Mesenteric fat pad (tissue), 1 donor: ENCODE results near the gene MYBBP1A. TPM values are rescaled to one million over a fixed set of nuclear protein-coding genes. Genes with fewer than 3 reads are reported as not detected.

Source experiments
- DNase-seq: peaks from one replicate; pipeline ENCODE4 v3.0.0-alpha.2; 2020; ENCODE audit warnings: low spot score
- total RNA-seq: library from RNA; stranded (reverse); fragmentation: NEBNext Ultra II Directional; extraction: Animal tissue kit (Norgen Biotek cat#: 25700); gene quantifications from one replicate; pipeline ENCODE4 v1.2.1, GENCODE V29; 2021
- donor health status: DM: yes; HTN: yes; CAD: no.

MYBBP1A gene
- total RNA-seq, 1 donor from 2014 or later: 54.0 TPM

DNA sequence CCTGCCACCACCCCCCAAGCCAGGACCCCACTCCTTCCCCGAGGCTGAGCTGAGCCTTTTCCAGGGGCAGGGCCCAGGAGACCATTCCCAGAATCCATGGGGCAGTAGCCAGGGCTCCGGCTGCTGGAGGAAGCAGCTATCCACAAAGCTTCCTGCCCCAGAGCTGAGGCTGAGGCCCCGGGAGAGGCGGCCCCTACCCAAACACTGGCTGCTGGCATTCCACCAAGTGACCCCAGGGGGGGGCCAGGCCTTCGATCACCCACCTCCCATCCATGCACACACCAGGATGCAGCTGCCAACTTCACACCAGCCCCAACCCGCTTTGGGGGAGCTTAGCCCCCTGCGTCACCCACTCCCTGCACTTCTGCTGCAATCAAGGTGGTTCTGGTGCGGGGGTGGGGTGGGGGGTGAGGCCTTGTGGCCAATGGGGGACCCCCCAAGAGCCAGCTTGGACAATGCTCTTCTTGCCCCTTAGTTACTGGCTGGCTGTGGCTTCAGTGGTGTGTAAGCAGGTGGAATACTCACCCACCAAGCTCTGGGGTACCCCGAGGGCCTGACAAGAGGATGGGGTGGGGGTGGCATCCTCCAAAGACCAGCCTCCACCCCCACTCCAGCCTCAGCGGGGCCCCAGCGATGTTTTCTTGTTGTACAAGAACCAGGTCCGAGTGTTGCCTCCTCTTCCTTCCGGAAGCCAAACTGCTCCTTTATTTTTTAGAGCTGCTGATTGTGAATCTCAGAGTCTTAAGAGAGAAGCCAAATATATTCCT, 16.8 kb downstream of the MYBBP1A start:
- no peak for DNase-seq

DNA sequence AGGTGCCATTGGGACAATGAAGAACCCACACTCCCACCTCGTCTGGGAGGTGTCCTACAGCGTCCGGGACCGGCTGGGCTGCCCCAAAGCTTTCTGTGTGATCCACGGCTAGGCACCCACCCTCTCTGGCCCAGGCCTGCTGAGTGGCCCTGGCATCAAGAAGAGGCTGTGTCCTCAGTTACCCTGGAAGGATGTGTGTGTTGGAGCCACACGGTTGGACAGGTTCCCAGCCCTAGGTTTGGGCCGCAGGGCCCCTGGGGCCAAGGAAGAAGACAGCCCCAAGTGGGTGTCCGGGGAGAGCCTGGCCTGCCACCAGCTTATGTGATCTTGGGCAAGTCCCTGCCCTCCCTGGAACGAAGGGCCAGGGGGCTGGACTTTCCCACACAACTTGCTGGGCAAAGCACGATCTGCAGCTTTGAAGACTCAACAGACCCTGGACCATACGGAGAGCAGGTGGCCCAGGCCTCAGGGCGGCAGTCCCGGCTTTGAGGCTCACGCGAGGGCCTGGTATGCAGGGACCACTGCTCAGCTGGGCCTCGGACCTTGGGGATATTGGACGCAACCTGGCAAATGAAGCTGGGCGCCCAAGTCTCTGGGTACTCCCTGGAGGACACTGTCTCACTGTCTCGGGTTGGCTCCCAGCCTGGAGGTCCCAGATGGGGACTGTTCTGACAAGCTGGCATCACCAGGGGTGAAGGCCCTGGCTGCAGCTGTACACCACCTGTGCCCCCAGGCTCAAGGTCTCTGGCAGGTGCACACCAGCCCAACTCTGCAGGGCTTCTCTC, 17.5 kb downstream of the MYBBP1A start:
- no peak for DNase-seq

DNA sequence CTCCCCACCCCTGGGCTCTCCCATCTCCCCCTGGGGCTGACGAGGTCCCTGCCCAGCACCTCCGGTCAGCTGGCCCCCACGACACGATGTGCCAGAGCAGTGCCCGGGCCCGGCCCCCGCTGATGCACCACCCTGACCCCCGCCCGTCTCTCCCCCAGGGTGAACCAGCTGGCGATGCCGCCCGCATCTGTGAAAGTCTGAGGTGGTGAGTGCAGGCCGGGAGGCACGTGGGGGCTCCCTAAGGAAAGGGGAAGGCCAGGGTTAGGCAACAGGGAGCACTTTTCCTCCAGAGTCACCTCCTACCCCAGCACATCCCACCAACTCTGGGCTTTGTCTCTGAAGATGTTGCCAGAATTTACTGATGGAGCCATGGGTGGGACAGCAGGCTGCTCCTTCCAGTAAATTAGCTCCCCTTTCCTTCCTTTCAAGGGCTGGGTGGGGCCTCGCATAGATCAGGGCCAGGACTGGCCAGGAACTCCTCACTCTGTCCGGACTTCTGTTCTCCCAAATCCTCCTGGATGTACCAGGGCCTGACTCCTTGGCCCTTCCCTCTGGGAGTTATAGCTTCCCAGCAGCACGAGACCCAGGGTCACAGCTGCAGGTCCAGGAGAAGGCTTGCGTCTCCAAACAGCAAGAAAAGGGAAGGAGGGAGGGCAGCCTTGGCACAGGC, 18.3 kb downstream of the MYBBP1A start:
- DNase-seq: no peak

DNA sequence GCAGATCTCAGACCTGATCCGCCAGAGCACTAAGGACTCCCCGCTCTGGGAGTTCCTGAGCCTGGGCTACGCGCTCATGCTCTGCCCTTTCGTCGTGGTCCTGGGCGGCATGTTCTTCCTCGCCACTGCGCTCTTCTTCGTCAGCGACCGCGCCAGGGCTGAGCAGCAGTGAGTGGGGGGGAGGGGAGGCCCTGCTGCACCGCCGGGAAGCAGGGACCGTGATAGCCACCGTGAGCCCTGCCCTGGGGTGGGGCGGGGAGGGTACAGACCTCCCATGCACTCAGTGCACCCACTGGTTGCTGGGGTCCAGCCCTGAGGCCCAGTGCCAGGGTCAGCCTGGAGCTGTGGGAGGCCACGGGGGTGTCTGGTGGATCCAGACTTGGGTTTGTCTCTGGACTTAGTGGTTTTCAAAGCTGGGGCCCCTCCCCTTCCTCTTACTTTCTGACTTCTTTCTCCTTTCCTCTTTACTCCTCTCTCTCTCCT, 18.9 kb downstream of the MYBBP1A start:
- DNase-seq: no peak

DNA sequence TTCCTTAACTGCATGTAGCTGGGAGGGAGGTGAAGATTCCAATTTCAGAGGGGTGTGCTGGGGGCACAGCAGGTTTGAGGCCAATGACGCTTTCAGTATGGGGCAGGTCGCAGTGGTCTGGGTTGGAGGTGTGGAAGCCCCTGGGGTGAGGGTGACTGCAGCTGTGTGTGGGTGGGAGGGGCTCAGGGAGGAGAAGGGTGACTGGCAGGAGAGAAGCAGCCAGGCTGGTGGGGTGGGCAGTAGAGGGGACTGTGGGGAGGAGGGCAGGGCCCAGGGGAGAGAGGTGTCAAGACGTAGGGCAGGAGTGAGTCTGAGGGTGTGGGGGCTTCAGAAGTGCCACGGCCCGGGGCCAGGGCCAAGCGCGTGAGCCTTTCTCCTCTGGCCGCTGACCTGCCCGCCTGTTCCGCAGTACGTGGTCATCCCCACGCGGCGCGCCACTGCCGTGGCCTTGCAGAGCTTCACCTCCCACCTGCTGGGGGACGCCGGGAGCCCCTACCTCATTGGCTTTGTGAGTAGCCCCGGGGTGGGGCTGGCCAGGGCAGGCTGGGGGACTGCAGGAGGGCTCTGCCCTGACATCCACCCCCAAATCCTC, 19.4 kb downstream of the MYBBP1A start:
- no peak for DNase-seq

DNA sequence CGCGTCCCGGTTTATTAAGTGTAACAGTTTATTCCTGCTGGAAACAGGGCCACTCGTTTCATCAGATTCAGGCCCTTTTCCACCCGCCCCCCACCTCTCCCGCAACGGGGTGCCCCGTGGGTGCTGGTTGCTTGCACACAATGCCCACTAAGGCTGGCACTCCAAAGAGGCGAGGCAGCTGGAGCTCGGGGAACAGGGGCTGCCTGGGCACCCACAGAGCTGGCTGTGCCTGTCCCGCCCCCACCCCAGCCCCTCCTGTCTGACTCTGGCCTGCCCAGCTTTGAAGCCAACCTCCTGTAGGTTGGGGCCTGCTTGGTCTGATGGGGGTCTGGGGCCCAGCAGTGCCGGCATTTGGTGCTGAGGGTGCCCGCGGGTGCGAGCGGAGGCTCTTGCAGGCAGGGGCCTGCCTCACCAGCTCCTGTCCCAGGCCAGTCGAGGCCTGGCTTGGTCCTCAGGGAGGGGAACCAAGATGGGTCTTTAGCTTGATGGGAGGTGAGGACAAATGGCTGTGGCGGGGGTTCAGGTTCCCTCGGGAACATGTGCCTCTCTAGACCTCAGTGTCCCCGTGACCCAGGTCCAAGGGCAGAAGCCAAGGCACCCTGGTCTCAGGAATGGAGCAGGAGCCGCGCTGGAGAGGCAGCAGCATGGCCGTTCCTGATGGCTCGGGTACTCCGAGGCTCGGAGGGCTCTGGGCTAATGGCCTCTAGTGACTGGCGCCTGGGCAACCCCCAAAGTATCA, 20.1 kb downstream of the MYBBP1A start:
- no peak for DNase-seq

DNA sequence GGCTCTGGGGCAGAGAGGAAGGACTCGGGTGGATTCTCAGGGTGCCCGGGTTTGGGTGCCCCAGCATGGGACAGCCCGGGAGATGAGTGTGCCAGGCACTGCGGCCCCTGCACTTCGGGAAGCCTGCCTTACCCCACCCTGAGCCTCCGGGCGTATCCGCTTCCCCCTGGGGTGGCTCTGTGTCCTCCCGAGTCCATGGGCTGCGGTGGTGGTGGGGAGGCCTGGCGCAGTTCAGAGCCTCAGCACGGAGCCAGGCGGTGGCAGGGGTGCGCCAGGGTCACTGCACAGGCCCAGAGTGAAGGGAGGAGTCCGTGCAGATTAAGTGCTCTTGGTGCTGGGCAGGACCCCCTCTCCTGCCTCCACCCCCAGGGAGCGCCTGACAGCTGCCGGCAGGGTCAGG, 20.7 kb downstream of the MYBBP1A start:
- DNase-seq: no peak

DNA sequence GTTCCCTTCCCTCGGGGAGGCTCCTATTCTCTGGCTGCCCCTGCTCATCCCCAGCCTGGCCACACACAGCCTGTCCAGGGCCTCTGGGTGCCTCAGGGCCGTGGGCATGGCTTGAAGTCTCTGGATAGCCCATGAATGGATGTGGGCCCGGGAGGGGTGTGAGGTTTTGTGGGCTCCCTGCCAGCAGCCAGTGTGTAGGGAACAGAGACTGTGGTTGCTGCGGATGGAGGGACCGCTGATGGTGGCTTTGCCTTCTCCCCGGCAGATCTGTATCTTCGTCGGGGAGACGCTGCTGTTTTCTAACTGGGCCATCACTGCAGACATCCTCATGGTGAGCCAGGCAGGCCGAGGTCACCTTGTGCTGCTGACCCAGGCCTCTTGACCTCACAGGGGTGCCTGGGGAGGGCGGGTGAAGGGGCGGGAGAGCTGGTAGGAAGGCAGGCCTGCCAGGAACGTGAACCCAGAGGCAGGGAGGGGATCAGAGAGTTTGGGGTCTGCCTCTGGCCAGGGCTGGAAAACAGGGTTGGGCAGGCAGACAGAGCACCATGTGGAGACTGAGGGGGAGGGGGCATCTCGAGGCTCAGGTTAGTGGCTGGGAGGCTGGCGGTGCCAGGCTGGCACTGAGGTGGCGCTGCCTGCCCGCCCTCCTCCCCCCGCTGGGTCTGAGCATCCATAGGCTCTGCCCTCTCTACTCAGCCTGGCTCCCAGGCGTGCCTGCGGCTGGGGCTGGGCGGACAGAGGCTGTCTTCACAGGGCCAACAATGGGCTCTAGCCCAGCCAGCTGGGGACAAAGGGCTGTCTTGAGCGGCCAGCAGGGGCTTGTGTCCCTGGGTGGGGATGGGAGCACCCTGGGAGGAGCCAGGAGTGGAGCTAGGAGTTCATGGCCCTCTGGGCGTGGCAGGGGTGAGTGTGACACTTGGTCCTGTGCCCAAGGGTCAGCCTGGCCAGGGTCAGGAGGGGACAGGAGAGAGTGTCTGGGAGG, 21.4 kb downstream of the MYBBP1A start:
- no peak for DNase-seq

DNA sequence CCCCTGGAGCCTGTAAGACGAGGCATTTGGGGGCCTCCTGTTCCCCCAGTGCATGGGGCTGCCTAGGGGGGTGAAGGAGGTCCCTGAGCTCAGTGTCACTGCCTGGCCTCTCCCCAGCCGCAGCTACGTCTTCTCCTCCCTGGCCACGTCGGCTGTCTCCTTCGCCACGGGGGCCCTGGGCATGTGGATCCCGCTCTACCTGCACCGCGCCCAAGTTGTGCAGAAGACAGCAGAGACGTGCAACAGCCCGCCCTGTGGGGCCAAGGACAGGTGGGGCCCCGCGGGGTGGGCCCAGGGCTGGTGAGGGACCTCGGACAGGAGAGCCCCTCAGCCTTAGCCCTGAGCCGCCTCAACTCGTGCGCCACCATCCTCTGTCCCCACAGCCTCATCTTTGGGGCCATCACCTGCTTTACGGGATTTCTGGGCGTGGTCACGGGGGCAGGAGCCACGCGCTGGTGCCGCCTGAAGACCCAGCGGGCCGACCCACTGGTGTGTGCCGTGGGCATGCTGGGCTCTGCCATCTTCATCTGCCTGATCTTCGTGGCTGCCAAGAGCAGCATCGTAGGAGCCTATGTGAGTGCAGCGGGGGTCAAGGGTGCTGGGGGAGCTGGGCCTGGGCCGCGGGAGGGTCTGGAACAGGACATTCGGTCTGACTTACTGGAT, 22.2 kb downstream of the MYBBP1A start:
- no peak for DNase-seq

DNA sequence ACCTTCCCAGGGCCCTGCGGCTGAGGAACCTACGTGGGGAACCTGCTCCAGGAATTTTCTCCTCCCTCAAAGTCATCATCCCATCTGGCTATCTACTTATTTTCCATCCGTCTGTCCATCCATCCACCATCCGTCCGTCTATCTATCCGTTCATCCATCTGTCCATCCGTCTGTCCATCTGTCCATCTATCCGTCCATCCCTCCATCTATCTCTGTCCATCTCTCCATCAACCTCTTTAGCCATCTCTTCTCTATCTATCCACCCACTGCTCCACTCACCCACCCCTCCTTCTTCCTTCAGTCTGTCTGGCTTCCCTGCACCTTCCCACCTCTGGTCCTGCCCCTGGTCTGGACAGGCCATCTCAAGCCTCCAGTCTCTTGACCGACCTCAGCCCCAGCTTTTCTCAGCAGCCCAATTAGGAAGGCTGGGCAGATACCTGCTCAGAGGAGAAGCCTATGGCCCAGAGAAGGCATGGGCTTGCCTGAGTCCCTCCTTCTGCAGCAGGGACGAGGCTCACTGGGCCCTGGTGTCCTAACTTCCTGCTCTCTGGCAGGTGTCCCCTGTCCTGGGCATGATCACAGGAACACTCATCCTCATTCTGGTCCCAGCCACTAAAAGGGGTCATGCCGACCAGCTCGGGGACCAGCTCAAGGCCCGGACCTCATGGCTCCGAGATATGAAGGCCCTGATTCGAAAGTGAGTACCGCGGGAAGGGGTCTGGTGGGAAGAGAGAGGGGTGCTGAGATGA, 23.0 kb downstream of the MYBBP1A start:
- DNase-seq: no peak

DNA sequence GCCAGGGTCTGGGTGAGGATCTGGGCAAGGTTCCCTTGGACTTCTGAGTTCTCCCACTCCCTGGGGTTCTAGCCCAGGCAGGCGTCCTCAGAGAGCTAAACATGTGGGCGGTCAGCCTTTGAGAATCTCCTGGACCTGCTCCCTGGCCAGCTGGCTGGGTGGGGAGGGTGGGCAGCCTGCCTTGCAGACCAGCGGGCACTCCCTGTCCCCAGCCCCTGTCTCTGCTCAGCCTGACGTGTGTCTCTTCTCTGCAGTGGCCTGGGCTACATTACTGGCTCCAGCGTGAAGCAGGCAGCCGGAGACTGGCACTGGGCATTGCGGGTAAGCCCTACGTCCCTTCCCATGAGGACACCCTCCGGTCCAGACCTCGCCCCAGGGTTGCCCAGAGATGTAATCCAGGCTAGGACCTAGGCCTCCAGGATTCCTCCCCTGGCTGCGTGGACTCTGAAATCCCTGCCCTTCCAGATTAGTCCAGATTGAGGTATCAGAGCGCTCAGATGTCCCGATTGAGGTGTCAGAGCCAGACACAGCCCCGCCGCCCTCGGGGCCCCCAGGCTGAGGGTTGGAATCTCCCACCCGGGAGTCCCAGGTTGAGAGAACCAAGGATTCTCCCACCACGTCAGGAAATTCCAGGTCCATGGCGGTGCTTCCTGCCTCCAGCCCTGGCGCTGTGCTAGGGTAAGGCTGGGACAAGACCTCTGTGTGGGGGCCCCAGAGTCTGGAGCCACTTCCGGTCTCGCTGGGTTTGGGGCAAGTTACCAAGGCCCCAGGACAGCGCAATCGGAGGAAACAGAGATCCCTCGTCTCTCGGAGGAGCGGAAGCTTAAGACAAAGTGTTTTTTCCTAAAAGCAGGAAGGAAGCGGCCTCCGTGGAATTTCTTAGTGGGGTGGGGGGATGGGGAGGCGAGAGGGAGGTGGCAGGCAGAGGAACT, 24.1 kb downstream of the MYBBP1A start:
- no peak for DNase-seq

DNA sequence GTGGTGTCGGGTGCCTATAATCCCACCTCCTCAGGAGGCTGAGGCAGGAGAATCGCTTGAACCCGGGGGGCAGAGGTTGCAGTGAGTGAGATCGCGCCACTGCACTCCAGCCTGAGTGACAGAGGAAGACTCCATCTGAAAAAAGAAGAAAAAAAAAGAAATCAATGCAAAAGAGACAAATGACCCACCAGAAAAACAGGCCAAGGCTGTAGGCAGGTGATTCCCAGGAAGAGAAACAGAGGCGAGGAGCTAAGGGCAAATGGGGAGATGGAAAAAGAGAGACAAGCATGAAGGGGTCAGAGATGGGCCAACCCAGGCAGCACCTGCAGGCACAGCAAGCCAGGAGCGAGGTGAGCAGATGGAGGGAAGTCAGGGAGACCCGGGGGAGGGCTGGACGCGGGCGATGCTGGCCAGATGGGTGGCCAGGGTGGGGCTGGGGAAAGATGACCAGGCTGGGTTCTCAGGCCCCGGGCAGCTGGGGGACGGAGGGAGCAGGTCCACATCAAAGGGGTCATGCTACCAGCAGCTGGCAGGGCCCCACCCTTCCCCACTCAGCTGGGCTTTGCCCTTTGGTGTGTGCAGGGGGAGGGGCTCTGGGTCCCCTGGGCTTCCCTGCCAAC, 25.5 kb downstream of the MYBBP1A start:
- DNase-seq: no peak

DNA sequence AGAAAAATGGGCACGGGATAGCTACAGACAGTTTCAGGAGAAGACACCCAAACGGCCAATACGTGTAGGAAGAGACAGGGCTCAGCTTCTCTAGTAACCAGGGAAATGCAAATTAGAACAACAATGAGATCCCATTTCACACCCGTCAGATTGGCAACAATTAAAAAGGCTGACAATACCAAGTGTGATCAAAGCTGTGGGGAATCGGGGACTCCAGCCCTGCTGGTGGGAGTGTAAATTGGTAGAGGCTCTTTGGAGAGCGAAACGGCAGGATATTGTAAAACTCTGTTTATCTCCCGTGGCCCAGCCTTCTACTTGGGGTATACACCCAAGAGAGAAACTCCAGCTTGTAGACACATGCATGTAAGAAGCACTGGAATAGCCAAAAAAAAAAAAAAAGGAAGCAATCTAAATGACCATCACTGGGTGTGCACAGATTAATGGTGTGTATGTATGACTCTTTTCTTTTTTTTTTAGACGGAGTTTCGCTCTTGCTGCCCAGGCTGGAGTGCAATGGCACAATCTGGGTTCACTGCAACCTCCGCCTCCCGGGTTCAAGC, 27.5 kb downstream of the MYBBP1A start:
- DNase-seq: no peak

DNA sequence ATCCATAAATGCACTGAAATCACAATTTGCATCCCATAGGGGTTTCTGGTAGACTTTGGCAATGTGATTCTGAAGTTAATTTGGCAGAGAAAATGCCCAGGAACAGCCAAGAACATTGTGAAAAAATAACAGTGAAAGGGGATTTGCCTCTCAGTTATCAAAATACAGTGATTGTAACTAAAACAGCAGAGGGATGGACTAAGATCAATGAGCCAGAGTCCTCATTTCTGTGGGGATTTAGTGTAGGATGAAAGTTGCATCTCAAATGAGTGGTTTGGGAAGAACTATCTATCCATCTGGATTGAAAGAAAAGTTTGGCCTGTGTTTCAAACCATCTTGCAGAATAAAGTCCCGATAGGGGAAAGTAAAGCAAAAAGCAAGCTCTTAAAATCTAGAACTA, 28.1 kb downstream of the MYBBP1A start:
- DNase-seq: no peak

DNA sequence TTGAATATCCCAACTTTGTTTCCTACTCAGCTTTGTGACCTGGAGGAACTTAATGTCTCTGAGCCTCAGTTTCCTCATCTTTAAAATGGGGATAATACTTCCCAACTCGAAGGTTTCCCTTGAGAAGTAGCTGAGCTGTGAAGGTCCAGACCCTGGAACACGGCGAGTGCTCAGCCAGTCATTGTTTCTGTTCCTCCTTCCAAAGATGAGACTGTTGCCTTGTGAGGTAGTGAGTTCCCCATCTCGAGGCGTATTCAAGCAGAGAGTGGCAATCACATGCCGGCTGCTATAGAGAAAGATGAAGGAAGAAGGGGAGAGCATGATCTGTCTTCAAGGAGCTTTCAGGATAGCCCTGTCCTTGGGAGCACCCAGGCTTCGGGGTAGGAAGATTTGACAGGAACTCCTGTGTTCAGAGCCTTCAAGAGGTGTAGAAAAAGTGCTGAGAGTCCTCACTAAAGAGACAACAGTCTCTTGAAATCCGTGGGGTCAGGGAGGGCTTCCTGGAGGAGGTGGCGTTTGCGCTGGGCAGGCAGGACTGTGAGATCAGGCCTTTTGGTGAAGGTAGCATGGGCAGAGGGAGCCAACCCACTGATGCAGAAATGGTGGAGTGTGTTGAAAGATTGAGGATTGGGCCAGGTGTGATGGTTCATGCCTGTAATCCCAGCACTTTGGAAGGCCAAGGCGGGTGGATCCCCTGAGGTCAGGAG, 29.3 kb downstream of the MYBBP1A start:
- DNase-seq: no peak

DNA sequence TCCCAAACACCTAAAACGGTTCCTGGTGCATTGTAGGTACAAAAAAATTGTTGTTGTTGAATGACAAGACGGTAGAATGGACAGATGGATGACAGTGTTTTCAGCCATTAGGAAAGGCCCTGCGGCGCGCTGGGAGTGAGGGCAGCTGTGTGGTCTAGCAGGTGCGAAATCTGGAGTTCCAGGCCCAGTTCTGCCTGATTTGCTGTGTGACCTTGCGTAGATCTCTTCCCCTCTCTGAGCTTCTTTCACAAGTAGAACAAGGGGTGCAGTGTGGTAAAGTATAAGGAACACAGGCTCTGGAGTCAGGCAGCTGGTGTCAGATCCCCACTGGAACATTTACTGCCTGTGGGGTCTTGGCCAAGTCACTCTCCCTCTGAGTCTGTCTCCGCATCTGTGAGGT, 31.2 kb downstream of the MYBBP1A start:
- DNase-seq: no peak
